PC-3 (cell line): Measurements from ENCODE around the gene CCDC171. TPM values are rescaled to one million over a fixed set of nuclear protein-coding genes. Genes with fewer than 3 reads are reported as not detected.

Source experiments
- ATAC-seq: fragments of 200-7000 bp; cut with Tn5 transposase; 2 replicates; pipeline ENCODE4 v1.9.1; 2020; ENCODE audit warnings: mild to moderate bottlenecking, moderate library complexity
- BruUV-seq: library from RNA; stranded (reverse); fragments of 400-500 nt; replicated peaks from 2 replicates; lab custom pipeline; 2021; lab: Mats Ljungman, UMichigan
- CTCF ChIA-PET: fragments of 300-600 bp; sonication (Branson Sonifier 250); formaldehyde crosslinking; loops from one replicate; lab custom pipeline; 2022; ENCODE audit warnings: antibody characterized with exemption; lab: Charles Lee
- POLR2A ChIA-PET: fragments of 300-600 bp; sonication (Branson Sonifier 250); formaldehyde crosslinking; loops from one replicate; lab custom pipeline; 2022; ENCODE audit warnings: antibody characterized with exemption; ENCODE audit not compliant: unreplicated experiment; lab: Charles Lee
- DNase-seq: peaks from one replicate; pipeline ENCODE4 v3.0.0-alpha.2; 2015
- H2AFZ ChIP-seq: fragments of 300-600 bp; sonication (generic); 2 replicates; pipeline ENCODE4 v1.6.0; 2016; ENCODE audit warnings: antibody characterized with exemption, low read length
- H3F3A ChIP-seq: fragments of 300-600 bp; sonication (generic); one replicate; pipeline ENCODE4 v1.6.0; 2017; ENCODE audit warnings: antibody characterized with exemption, low read length, control low read depth, mild to moderate bottlenecking; ENCODE audit not compliant: unreplicated experiment
- H3K27ac ChIP-seq: fragments of 300-600 bp; sonication (generic); 2 replicates; pipeline ENCODE4 v1.5.1; 2016; ENCODE audit warnings: mild to moderate bottlenecking, low read length
- H3K27me3 ChIP-seq: fragments of 300-600 bp; sonication (generic); 2 replicates; pipeline ENCODE4 v1.6.1; 2016; ENCODE audit warnings: low read length, mixed read lengths
- H3K36me3 ChIP-seq: fragments of 300-600 bp; sonication (generic); 2 replicates; pipeline ENCODE4 v1.6.1; 2016; ENCODE audit warnings: low read depth, mixed run types, low read length, mixed read lengths
- H3K4me1 ChIP-seq: fragments of 300-600 bp; sonication (generic); 2 replicates; pipeline ENCODE4 v1.5.1; 2016; ENCODE audit warnings: low read length; ENCODE audit not compliant: insufficient read depth
- H3K4me2 ChIP-seq: fragments of 300-600 bp; sonication (generic); 2 replicates; pipeline ENCODE4 v1.6.0; 2016; ENCODE audit warnings: low read length
- H3K4me3 ChIP-seq: fragments of 300-600 bp; sonication (generic); 2 replicates; pipeline ENCODE4 v1.5.1; 2016; ENCODE audit warnings: mild to moderate bottlenecking, low read length, mixed read lengths
- H3K79me2 ChIP-seq: fragments of 300-600 bp; sonication (generic); 2 replicates; pipeline ENCODE4 v1.6.1; 2017; ENCODE audit warnings: low read length, mixed read lengths
- H3K9ac ChIP-seq: fragments of 300-600 bp; sonication (generic); 2 replicates; pipeline ENCODE4 v1.6.0; 2016; ENCODE audit warnings: mild to moderate bottlenecking, low read length
- H3K9me2 ChIP-seq: fragments of 300-600 bp; sonication (generic); replicated peaks from 2 replicates; pipeline ENCODE4 v1.6.1; 2016; ENCODE audit warnings: mixed run types, low read length, mixed read lengths
- H3K9me3 ChIP-seq: fragments of 300-600 bp; sonication (generic); 2 replicates; pipeline ENCODE4 v1.6.1; 2016; ENCODE audit warnings: low read length, mixed read lengths
- H4K20me1 ChIP-seq: fragments of 300-600 bp; sonication (generic); 2 replicates; pipeline ENCODE4 v1.6.1; 2016; ENCODE audit warnings: low read length, mixed read lengths
- EZH2 ChIP-seq: fragments of 300-600 bp; sonication (generic); IDR thresholded peaks from one replicate; pipeline ENCODE4 v1.6.1; 2017; ENCODE audit warnings: antibody characterized with exemption, mild to moderate bottlenecking, low read length; ENCODE audit not compliant: unreplicated experiment
- EZH2phosphoT487 ChIP-seq: fragments of 300-600 bp; sonication (generic); IDR thresholded peaks from 2 replicates; pipeline ENCODE4 v1.6.1; 2018; ENCODE audit warnings: mild to moderate bottlenecking, antibody characterized with exemption, low read length, borderline replicate concordance
- intact Hi-C: fragments of 100-400 bp; cut with micrococcal nuclease; formaldehyde crosslinking; loops from 2 replicates; pipeline ENCODE4 v1.9.0; 2023
- total RNA-seq: library from RNA; depleted of rRNA; stranded (reverse); fragments of >200 nt; gene quantifications from 2 replicates; pipeline ENCODE4 v1.2.3, GENCODE V29; 2014
- TF ChIP-seq, protein P1 (sequence below): fragments of 300-600 bp; sonication (generic); conservative IDR thresholded peaks from 2 replicates; pipeline ENCODE4 v1.5.1; 2017; ENCODE audit warnings: antibody characterized with exemption, low read depth, mild to moderate bottlenecking, low read length

CCDC171 gene
- total RNA-seq, 1 experiment from 2014 or later, result 2.7 TPM

DNA sequence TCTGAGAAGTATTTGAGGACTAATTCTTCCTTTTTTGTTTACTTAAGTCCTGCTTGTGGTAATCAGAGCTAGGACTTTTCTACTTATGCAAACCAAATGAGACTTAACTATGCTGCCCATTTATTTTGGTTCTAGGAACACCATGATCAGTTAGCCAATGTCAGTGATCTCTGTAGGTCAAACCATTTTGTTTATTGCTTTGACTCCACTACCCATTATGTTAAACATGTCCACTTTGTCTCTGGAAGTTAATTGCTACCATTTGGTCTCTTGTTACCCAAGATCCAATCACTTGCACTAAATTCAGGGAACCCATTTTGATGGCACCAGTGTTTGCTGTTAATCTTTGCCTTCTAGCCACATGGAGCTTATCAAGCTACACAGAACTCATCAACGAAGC lies 161.9 kb downstream of the CCDC171 start:
- Histone ChIP-seq H3K27me3 (no peaks in the 10 kb centered on the region), H3K9ac (no peak overlapping the region), H3K9me3 (no peaks in the 10 kb centered on the region), H3K27ac (no peak overlapping the region), H3K4me1 (no peaks in the 10 kb centered on the region), H3K4me3 (no peak overlapping the region), H3K79me2 (no peaks in the 10 kb centered on the region), H4K20me1 (no peaks in the 10 kb centered on the region), H3K36me3 (no peaks in the 10 kb centered on the region), H3F3A (no peaks in the 10 kb centered on the region), H2AFZ (no peak overlapping the region), H3K4me2 (no peak overlapping the region), H3K9me2 (no peaks in the 10 kb centered on the region)
- BruUV-seq, result no TSS peak
- no peak for ATAC-seq
- POLR2A ChIA-PET, result no interaction called here
- DNase-seq, result no peak
- intact Hi-C loops, result no loop called here
- CTCF ChIA-PET, result no interaction called here
- TF ChIP-seq, protein P1, sequence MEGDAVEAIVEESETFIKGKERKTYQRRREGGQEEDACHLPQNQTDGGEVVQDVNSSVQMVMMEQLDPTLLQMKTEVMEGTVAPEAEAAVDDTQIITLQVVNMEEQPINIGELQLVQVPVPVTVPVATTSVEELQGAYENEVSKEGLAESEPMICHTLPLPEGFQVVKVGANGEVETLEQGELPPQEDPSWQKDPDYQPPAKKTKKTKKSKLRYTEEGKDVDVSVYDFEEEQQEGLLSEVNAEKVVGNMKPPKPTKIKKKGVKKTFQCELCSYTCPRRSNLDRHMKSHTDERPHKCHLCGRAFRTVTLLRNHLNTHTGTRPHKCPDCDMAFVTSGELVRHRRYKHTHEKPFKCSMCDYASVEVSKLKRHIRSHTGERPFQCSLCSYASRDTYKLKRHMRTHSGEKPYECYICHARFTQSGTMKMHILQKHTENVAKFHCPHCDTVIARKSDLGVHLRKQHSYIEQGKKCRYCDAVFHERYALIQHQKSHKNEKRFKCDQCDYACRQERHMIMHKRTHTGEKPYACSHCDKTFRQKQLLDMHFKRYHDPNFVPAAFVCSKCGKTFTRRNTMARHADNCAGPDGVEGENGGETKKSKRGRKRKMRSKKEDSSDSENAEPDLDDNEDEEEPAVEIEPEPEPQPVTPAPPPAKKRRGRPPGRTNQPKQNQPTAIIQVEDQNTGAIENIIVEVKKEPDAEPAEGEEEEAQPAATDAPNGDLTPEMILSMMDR, result no peak

DNA sequence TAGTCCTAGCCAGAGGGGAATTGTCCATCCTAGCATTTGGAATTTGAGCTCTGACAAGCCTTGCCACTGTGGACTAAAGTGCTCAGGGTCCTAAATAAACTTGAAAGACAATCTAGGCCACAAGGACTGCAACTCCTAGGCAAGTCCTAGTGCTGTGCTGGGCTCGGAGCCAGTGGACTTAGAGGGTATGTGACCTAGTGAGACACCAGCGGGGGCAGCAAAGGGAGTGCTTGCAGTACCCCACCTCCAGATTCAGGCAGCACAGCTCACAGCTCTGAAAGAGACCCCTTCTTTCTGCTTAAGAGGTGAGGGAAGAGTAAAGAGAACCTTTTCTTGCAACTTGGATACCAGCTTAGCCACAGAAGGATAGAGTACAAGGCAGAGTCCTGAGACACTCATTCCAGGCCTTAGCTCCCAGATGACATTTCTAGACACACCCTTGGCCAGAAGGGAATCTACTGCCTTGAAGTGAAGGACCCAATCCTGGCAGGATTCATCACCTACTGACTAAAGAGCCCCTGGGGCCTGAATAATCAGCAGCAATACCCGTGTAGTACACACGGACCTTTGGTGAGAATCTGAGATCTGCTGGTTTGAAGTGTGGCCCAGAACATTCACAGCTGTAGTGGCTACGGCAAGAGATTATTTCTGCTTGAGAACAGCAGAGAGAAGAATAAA lies 164.6 kb downstream of the CCDC171 start:
- Histone ChIP-seq H2AFZ (no peak overlapping the region), H3K9me2 (no peaks in the 10 kb centered on the region), H3K4me2 (no peak overlapping the region), H3K4me3 (no peak overlapping the region), H3F3A (no peaks in the 10 kb centered on the region), H3K36me3 (no peaks in the 10 kb centered on the region), H3K9me3 (no peaks in the 10 kb centered on the region), H3K27me3 (no peaks in the 10 kb centered on the region), H3K27ac (no peak overlapping the region), H4K20me1 (no peaks in the 10 kb centered on the region), H3K79me2 (no peaks in the 10 kb centered on the region), H3K9ac (no peak overlapping the region), H3K4me1 (no peaks in the 10 kb centered on the region)
- POLR2A ChIA-PET, result no interaction called here
- CTCF ChIA-PET, result no interaction called here
- intact Hi-C loops, result no loop called here
- DNase-seq (no peak), ATAC-seq (no peak)
- TF ChIP-seq EZH2 (no peak), EZH2phosphoT487 (no peak)
- TF ChIP-seq, protein P1, result no peak
- BruUV-seq, result no TSS peak

DNA sequence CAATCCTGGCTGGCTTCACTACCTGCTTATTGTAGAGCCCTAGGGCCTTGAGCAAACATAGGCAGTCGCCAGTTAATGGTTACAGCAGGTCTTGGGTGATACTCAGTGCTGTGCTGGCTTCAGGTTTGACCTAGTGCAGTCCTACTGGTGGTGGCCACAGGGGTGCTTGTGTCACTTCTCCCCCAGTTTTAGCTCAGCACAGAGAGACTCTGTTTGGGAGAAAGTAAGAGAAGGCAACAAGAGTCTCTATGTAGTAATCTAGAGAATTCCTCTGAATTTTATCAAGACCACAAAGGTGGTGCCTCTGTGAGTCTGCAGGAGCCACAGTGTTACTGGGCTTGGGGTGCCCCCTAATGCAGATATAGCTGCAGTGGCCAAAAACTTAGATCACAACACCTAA lies 165.6 kb downstream of the CCDC171 start:
- H3K9me3 ChIP-seq, result no peaks in the 10 kb centered on the region
- no peaks in the 10 kb centered on the region for H3K36me3 ChIP-seq
- TF ChIP-seq, protein P1, result no peak
- no peak for TF ChIP-seq EZH2
- no peak for TF ChIP-seq EZH2phosphoT487
- ATAC-seq (no peak), DNase-seq (no peak)
- CTCF ChIA-PET, result no interaction called here
- H3K27me3 ChIP-seq, result no peaks in the 10 kb centered on the region
- H3K9ac ChIP-seq, result no peak overlapping the region
- H4K20me1 ChIP-seq, result no peaks in the 10 kb centered on the region
- H3K4me1 ChIP-seq, result no peaks in the 10 kb centered on the region
- no peak overlapping the region for H3K4me2 ChIP-seq
- no TSS peak for BruUV-seq
- POLR2A ChIA-PET, result no interaction called here
- intact Hi-C loops, result no loop called here
- no peak overlapping the region for H3K27ac ChIP-seq
- no peaks in the 10 kb centered on the region for H3K79me2 ChIP-seq
- H2AFZ ChIP-seq, result no peak overlapping the region
- H3K9me2 ChIP-seq, result no peaks in the 10 kb centered on the region
- no peak overlapping the region for H3K4me3 ChIP-seq
- no peaks in the 10 kb centered on the region for H3F3A ChIP-seq
